Upper lobe of right lung (tissue), 1 donor: ENCODE data around the gene SAP130. TPM values are rescaled to one million over a fixed set of nuclear protein-coding genes. Genes with fewer than 3 reads are reported as not detected.

ENCODE experiments used
- ATAC-seq: fragments of 200-7000 bp; cut with Tn5 transposase; one replicate; pipeline ENCODE4 v1.9.1; 2020; ENCODE audit warnings: mild to moderate bottlenecking, moderate library complexity
- DNase-seq: peaks from one replicate; pipeline ENCODE4 v3.0.0-alpha.2; 2020
- H3K27ac ChIP-seq: fragments of 200-600 bp; one replicate; pipeline ENCODE4 v1.8.0; 2022
- H3K27me3 ChIP-seq: fragments of 200-600 bp; one replicate; pipeline ENCODE4 v1.8.0; 2022; ENCODE audit warnings: mild to moderate bottlenecking
- H3K36me3 ChIP-seq: fragments of 200-600 bp; one replicate; pipeline ENCODE4 v1.8.0; 2022
- H3K4me1 ChIP-seq: fragments of 200-600 bp; one replicate; pipeline ENCODE4 v1.8.0; 2022
- H3K4me3 ChIP-seq: fragments of 200-600 bp; one replicate; pipeline ENCODE4 v1.8.0; 2022; ENCODE audit warnings: mild to moderate bottlenecking
- H3K9me3 ChIP-seq: fragments of 200-600 bp; one replicate; pipeline ENCODE4 v1.8.0; 2022
- CTCF ChIP-seq: fragments of 200-600 bp; IDR thresholded peaks from one replicate; pipeline ENCODE4 v1.8.0; 2022; ENCODE audit warnings: antibody characterized with exemption
- intact Hi-C: fragments of 100-400 bp; cut with DNase I; formaldehyde crosslinking; loops from one replicate; pipeline ENCODE4 v1.11.0; 2022
- total RNA-seq: library from RNA; stranded (reverse); fragmentation: NEBNext Ultra II Directional; extraction: Animal tissue kit (Norgen Biotek cat#: 25700); gene quantifications from one replicate; pipeline ENCODE4 v1.2.1, GENCODE V29; 2021
- donor health status: DM: no; HTN: yes; CAD: no; lungs with severe emphysema.

SAP130 gene
- total RNA-seq, 1 donor from 2014 or later = 16.9 TPM

GRCh38 chr2:128003463-128003862 is 24.4 kb downstream of the SAP130 start:
- no peak for ATAC-seq

GRCh38 chr2:127996160-127996559 is 31.7 kb downstream of the SAP130 start:
- Histone ChIP-seq H3K27me3 (no peaks in the 10 kb centered on the region), H3K9me3 (no peaks in the 10 kb centered on the region), H3K4me3 (no peak overlapping the region), H3K36me3 (peaks cover 97% of the 10 kb centered on the region), H3K4me1 (no peaks in the 10 kb centered on the region), H3K27ac (no peak overlapping the region)
- TF ChIP-seq CTCF = no peak
- ATAC-seq (no peak), DNase-seq (no peak)
- intact Hi-C loops = no loop called here

More at GRCh38 chr2:128003463-128003862, 24.4 kb downstream of the SAP130 start:
- intact Hi-C loops = no loop called here
- Histone ChIP-seq H3K27me3 (no peaks in the 10 kb centered on the region), H3K27ac (no peak overlapping the region), H3K4me1 (no peaks in the 10 kb centered on the region), H3K36me3 (peaks cover 97% of the 10 kb centered on the region), H3K9me3 (no peaks in the 10 kb centered on the region), H3K4me3 (no peak overlapping the region)
- TF ChIP-seq CTCF = no peak
- no peak for DNase-seq

- no peaks in the 10 kb centered on the region for H3K27me3 ChIP-seq
- H3K4me3 ChIP-seq = no peak overlapping the region
- DNase-seq = no peak
- no peak overlapping the region for H3K27ac ChIP-seq
- intact Hi-C loops = no loop called here
- H3K4me1 ChIP-seq = no peaks in the 10 kb centered on the region
- H3K9me3 ChIP-seq = no peaks in the 10 kb centered on the region
- H3K36me3 ChIP-seq = peaks cover 97% of the 10 kb centered on the region
- TF ChIP-seq CTCF = no peak
- ATAC-seq = no peak
Observed at GRCh38 chr2:127995725-127996124, 32.1 kb downstream of the SAP130 start.

- Histone ChIP-seq H3K9me3 (no peaks in the 10 kb centered on the region), H3K4me3 (no peak overlapping the region), H3K36me3 (peaks cover 94% of the 10 kb centered on the region), H3K4me1 (no peaks in the 10 kb centered on the region), H3K27me3 (no peaks in the 10 kb centered on the region), H3K27ac (no peak overlapping the region)
- intact Hi-C loops = no loop called here
- DNase-seq = no peak
- ATAC-seq = no peak
- TF ChIP-seq CTCF = no peak
Observed at GRCh38 chr2:127993659-127994058, 34.2 kb downstream of the SAP130 start.

- intact Hi-C loops = no loop called here
- H3K9me3 ChIP-seq = no peaks in the 10 kb centered on the region
- no peaks in the 10 kb centered on the region for H3K27me3 ChIP-seq
- ATAC-seq = no peak
- no peak for DNase-seq
- H3K36me3 ChIP-seq = peaks cover 95% of the 10 kb centered on the region
- no peak overlapping the region for H3K4me3 ChIP-seq
- no peak overlapping the region for H3K27ac ChIP-seq
- H3K4me1 ChIP-seq = no peaks in the 10 kb centered on the region
- TF ChIP-seq CTCF = no peak
Observed at GRCh38 chr2:127991742-127992141, 36.1 kb downstream of the SAP130 start.

- ATAC-seq = no peak
- intact Hi-C loops = no loop called here
- Histone ChIP-seq H3K36me3 (peaks cover 93% of the 10 kb centered on the region), H3K4me1 (no peaks in the 10 kb centered on the region), H3K4me3 (no peak overlapping the region), H3K9me3 (no peaks in the 10 kb centered on the region), H3K27me3 (no peaks in the 10 kb centered on the region), H3K27ac (no peak overlapping the region)
- TF ChIP-seq CTCF = no peak
- DNase-seq = no peak
Observed at GRCh38 chr2:127986548-127987079, 41.2 kb downstream of the SAP130 start.
